NOMO-1 treated with DMSO at 0.1 percent for 48 hours (cell line): Measurements from ENCODE around the gene IPP.
"Not testable (repeated sequence)": the region's sequence is repeated elsewhere in the genome, so short reads cannot be mapped to it uniquely, and the experiment has no call there.

ENCODE experiments used
- DNase-seq: peaks from one replicate; lab custom pipeline; 2025; ENCODE audit not compliant: unreplicated experiment; lab: John Stamatoyannopoulos, UW

The IPP gene

DNA sequence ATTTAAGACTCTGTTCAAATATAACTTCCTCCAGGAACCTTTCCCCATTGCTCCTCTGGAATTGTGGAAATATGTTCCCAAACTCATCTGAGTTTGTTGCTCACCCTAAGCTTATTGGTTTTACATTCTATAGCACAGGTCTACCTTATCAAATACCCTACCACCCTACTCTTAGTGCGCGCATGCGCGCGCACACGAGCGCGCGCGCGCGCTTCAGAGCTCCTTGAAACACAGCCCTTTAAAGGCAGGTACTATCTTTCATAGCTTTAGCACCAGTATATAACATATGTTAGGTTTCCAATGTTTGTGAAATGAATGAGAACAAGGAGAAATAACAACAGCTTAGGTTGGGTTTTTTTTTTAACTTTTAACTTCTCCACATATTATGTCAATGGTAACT is 3.5 kb downstream of the IPP start:
- DNase-seq: no peak

DNA sequence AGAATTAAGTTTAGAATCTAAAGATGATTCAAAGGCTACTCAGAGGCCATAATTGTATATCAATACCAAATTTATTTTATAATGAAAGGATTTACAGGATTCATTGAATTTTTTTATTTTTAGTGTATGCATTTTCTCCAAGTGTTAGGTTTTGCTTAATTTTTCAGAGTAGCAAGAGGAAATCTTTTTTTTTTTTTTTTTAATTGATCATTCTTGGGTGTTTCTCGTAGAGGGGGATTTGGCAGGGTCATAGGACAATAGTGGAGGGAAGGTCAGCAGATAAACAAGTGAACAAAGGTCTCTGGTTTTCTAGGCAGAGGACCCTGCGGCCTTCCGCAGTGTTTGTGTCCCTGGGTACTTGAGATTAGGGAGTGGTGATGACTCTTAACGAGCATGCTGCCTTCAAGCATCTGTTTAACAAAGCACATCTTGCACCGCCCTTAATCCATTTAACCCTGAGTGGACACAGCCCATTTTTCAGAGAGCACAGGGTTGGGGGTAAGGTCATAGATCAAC is 10.8 kb downstream of the IPP start:
- not testable (repeated sequence) for DNase-seq

DNA sequence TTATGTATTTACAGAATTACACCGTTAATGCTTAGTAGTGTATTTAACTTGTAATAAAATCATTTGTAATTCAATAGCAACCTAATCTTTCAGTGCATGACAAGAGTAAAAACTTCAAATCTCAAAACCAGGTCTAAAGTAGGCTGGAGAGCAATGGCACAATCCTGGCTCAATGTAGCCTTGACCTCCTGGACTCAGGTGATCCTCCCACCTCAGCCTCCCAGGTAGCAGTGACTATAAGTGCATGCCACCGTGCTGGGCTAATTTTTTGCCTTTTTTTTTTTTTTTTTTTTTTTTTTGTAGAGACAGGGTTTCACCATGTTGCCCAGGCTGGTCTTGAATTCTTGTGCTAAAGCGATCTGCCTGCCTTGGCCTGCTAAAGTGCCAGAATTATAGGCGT is 11.3 kb downstream of the IPP start:
- no peak for DNase-seq

DNA sequence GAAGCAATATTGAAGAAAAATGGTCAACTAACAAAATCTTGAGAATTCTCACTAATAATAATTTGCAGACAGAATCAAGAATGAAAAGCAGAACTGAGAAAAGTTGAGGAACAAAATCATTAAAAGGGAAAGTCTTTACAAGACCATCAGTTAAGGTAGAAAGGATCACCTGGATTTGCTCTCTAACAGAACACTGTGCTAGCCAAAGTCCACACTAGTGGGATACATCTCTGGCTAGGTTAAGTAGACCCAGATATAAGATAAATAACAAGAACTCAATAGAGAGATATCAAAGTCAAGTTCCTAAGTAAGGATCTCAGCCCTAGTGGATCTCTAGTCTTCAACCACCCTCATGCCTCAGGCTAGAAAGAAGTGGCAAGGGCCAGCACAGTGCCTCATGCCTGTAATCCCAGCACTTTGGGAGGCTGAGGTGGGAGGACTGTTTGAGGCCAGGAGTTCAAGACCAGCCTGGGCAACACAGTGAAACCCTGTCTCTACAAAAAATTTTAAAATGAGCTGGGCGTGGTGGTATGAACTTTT is 19.6 kb downstream of the IPP start:
- no peak for DNase-seq

DNA sequence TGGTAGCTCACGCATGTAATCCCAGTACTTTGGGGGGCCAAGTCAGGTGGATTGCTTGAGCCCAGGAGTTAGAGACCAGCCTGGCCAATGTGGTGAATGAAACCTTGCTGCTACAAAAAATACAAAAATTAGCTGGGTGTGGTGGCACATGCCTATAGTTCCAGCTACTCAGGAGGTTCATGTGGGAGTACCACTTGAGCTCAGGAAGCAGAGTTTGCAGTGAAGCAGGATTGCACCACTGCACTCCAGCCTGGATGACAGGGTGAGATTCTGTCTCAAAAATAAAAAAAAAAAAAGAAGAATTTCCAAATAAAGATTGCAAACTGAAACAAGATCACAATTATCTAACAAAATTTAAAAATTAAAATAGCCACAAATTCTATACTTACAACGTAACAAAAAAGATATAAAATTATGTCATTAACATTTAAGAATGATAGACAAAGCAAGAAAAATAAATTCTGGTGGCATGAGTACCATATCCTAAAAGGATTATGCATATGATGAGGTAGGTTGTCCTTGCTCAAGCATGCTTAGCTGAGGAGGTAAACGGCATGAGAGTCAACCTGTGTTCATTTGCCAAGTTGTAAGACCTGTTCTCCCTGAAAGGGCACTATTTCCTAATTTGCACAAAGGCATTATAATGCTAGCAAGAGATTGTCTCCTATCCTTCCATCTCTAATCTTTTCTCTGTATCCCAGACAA is 20.2 kb downstream of the IPP start:
- DNase-seq: no peak

DNA sequence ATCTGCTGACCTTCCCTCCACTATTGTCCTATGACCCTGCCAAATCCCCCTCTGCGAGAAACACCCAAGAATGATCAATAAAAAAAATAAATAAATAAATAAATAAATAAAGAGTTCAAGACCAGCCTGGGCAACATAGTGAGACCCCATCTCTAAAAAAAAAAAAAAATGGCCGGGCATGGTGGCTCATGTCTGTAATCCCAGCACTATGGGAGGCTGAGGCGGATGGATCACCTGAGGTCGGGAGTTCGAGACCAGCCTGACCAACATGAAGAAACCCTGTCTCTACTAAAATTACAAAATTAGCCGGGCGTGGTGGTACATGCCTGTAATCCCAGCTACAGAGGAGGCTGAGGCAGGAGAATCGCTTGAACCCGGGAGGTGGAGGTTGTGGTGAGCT is 24.4 kb downstream of the IPP start:
- DNase-seq: not testable (repeated sequence)

DNA sequence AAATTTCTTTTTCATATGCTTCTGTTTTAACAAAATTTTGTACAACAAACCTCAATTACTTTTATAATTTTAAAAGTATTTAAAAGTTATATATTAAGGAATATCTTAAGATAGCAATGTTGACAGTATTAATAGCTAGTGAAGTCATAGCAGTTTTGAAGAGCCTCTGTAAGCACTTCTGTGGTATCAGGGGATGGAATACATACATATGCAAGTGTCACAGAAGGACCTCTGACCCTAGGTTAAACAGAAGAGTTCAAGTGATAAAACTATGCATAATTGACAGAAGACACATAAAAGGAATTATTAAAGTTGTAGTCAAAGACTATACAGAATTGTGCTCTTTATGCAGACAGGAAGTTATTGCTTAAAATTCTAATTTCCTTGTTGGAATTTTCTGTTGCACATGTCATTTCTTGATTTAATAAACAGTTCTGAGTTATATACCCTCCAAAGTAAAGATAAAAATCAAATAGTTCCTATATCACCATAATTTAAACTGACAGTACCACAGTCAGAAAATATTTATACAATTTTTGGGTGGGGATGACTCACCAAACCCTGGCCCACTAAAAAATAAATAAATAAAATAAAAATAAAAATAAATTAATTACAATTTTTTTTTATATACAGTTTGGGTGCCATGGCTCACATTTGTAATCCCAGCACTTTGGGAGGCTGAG is 27.1 kb downstream of the IPP start:
- no peak for DNase-seq

DNA sequence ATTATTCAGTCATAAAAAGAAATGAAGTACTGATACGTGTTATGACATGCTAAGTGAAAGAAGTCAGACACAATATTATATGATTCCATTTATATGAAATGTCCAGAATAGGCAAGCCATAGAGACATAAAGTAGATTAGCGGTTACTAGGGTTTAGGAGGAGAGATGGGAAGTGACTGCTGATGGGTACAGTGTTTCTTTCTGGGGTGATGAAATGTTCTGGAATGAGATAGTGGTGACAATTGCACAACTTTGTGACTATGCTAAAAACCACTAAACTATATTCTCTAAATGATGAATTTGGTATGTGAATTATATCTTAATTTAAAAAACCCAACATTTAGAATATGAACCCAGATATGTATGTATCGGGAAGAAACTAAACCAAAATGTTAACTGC is 27.6 kb downstream of the IPP start:
- peak; percentile 73 for DNase-seq

DNA sequence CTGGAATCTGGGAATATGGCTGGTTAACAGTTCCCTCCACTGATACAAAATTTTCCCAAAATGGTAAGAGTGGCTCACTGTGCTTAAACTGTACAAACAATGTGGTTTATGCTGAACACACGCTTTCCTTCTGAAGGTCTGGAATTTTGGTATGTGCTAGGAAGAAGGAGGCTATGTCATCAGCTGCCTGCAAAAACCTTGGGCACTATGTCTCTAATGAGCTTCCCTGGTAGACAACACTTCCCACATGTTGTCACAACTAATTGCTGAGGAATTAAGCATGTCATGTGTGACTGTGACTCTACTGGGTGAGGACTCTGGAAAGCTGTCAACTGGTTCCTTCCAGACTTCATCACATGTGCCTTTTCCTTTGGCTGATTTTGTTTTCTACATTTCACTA is 29.2 kb downstream of the IPP start:
- no peak for DNase-seq

DNA sequence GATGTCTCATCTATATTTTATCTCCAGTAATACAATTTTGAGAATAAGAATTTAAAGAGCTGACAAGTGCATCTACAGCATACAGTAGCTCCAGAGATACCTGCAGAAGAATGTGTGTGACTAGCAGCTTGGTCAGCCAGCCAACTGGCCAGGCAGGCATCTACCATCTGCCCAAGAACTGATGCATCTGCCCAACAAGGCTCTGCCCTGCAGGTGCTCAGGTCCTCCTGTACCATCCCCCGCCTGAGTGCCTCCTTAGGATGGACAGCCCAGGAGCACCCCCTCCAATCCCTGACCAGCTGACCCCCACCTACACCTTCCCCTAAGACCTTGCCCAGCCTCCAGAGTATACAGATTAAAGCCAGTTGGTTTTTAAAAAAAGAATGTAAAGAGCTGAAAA is 32.2 kb downstream of the IPP start:
- no peak for DNase-seq

DNA sequence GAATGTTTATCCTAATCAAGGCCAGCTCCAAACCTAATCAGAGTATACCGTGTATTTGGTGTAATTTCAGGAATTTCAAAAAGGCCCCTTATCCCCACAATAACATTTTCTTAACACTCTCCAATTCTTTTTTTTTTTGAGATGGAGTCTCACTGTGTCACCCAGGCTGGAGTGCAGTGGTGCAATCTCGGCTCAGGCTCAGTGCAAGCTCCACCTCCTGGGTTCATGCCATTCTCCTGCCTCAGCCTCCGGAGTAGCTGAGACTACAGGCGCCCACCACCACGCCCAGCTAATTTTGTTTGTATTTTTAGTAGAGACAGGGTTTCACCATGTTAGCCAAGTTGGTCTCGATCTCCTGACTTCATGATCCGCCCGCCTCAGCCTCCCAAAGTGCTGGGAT is 33.1 kb downstream of the IPP start:
- DNase-seq: not testable (repeated sequence)

DNA sequence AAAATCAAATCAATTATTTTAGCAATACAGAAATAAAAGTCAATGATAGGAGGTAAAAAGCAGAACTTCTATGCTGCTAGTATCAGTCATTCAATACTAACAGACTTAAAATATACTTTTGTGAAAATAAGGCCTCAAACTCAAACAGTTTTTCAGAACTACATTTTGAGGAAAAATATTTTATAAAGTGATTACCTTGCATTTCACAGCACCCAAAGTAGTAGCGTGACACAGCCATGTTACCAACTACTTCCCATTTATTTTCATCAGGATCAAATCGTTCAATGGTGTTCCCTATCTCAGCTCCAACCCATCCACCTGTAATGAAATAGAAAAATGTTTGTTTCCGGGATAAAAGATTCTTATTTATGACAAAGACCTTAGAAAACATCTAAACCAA is 33.8 kb downstream of the IPP start:
- DNase-seq: no peak

DNA sequence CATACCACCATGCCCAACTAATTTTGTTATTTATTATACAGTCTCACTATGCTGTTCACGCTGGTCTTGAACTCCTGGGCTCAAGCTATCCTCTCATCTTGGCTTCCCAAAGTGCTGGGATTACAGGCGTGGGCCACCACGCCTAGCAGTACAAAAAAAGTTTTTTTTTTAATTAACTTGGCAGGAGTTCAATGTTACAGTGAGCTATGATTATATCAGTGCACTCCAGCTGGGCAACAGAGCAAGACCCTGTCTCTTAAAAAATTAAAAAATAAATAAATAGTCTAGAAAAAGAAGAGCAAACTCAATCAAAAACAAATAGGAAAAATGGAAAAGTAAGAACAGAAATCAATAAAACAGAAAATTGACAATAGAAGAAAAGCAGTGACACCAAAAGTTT is 36.7 kb downstream of the IPP start:
- DNase-seq: no peak

DNA sequence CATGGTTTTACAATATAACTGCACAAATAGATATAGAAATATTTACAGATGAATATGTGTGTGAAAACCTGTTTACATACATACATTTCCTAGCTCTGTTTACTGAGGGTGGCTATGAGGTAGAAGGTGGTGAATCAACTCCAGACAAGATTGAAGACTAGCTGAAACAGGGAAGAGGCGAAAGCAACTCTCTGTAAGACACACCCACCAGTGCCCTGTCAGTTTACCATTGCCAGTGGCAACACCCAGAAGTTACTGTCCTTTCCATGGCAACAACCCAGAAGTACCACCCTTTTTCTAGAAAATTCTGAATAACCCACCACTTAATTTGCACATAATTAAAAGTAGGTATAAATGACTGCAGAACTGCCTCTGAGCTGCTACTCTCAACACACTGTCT is 45.8 kb downstream of the IPP start:
- no peak for DNase-seq

DNA sequence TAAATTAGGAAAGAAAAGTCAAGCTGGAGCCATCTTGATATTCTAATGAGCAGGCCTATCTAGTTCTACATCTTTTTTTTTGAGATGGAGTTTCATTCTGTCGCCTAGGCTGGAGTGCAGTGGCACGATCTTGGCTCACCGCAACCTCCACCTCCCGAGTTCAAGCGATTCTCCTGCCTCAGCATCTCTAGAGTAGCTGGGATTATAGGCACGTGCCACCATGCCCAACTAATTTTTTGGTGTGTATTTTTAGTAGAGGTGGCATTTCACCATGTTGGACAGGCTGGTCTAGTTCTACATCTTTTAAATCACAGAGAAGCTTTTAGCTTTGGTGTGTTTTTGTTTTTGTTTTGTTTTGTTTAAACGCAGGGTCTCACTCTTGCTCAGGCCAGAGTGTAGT is 55.6 kb downstream of the IPP start:
- DNase-seq: no peak

DNA sequence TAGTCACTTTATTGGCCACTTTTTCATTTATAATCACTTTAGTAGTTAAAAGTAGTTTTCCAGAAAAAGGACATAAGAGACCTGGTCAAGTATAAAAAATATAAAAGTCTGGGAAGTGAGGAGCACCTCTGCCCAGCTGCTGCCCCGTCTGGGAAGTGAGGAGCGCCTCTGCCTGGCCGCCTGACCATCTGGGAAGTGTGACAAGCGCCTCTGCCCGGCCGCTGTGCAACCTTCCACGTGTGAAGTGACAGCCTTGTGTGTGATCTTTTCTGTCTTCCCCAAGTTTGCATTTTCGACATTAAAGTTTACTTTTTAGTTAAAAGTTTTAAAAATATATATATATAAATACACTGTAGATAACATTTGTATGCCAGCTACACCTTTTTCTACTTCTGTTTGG is 56.6 kb downstream of the IPP start:
- DNase-seq: not testable (repeated sequence)

DNA sequence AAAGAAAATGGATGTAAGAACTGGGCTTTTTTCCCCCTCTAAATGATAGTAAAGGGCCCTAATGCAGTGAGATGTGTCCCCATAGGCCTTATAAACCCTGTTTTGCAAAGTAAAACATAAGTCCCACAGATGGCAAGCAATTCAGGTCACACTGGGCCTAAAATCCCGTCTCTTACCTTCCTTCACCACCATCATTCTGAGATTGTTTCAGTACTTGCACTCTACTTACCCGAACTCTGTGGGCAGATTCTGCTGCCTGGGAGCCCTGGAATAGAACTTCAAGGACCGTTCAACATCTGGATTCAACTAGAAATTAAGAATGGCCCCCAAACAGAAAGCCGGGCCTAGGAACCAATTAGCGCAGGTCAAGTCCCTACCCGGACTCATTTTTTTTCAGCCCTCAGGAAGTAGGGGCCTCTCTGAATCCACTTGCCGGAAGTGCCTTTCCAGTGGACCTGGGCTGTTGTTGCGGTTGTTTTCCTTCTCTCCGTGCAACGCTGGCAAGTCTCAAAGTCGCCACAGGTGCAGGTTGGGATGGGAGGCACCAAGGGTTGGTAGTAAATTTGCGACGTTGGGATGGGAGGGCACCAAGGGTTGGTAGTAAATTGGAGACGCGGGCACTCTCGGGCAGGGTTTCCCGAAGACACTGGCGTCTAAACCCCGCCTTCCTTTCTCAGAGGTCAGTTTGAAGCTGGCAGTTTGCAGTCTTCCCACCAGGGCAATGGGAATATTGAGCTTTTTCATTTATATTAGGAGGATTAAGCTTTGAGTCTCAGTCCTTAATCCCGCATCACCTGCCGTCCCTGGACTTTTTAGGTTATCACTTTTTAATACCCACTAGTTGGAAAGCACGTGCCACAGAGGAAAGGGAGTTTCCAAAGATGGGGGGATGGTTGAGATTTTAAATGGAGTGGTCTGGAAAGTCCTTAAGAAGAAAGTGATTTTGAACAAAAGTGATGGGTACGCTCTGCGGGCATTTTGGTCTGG is 62.4 kb downstream of the IPP start, which contains the start of gene TMEM69:
Gene TMEM69, plus strand, starts transcription at position 428 of the 987 bp plus-strand sequence. CDS start 2,888 bp downstream, outside the sequence.
- DNase-seq: peak; percentile 91

DNA sequence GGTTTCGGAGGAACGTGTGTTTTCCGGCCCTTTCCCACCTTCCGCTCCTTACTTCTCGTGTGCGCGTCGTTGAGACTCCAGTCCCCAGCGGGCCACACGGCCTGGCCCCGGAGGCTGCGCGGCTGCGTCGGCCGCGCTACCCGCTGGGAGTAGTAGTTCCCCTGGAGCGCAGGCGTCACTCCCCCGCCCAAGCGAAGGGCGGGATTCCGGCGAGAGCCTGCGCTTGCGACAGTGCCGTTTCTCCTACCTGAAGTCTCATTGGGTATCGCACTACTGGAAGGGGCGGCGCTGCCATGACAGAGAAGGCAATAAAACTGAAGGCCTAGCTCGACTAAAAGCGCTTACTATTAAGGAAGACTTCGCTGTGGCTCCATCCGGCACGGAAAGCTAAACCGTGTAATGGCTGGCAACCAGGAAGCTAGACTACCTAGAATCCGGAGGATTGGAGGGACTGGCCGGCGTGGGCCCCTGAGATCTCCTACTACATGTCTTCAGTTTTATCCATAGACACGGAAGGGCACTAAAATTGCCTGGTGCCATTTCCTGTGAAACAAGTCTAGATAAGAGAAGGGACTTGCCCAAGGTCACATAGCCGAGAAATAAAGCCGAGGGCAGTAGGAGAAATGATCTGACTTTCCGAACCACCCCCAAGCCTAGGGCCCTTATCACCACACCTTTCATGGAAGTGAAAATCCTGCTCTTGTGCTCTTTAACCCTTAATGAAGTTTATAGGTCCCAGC is 63.3 kb downstream of the IPP start:
- DNase-seq: peak; percentile 99

DNA sequence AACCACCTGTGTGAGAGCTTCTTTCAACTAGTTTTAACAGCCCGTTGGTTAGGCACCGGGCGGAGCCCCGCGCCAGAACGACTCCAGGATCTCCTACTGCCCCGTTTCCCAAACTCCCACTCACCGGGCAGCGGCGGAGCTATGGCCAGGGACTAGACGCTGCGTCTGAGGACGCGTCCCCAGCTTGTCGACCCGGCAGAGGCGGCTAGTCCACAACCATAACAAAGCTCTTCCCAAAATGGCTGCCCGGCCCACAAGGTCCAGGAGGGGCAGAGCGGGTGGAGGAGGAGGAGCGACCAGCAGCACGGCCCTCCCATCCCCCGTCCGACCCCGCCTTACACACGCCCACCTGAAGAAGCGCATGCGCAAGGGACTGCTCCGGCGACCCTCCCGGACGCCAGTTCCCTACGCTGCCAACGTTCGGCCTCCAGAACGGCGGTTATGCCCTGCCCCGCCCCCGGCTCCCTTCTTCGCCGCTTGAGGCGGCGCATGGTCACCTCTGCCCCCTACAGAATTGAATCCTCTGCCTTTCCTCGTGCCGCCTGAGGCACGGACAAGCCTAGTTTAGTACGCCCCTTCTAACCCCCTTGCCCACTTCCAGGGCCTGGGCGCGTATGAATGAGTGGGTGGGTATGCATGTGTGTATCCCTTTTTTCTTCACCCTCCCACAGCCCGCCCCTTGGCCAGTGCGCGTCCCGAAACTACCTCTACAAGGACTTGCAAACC is 64.0 kb downstream of the IPP start, which contains the start of gene GPBP1L1:
Gene GPBP1L1, minus strand, starts transcription at position 246 of the 726 bp plus-strand sequence. CDS start 27,446 bp downstream, outside the sequence.
- DNase-seq: peak; percentile 96

DNA sequence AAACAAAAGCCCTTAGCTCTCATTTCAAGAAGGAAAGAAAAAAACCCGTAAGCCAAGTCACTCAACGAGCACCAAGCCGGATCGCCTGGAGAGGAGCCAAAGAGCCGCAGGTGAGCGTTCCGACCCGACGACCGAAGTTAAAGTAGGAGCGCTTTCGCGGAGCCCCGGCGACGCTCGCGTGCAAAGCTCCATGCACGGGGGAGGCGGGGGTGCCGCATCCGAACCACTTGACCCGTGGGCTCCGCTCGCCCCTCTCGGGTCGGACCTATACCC is 64.5 kb downstream of the IPP start:
- peak; percentile 37 for DNase-seq
